LNCaP clone FGC (cell line): ENCODE measurements around the gene RAB27A.

Experiments
- DNase-seq: peaks from one replicate; pipeline ENCODE4 v3.0.0-alpha.2; 2011; ENCODE audit warnings: low read depth
- H3K4me3 ChIP-seq: 2 replicates; pipeline ENCODE4 v1.5.1; 2011; ENCODE audit warnings: mild to moderate bottlenecking, low read depth, low read length, control low read depth
- CTCF ChIP-seq: IDR thresholded peaks from 2 replicates; pipeline ENCODE4 v1.5.1; 2012; ENCODE audit warnings: mild to moderate bottlenecking; ENCODE audit not compliant: control insufficient read depth, insufficient read depth; ENCODE audit errors: extremely low read depth

RAB27A gene

GRCh38 chr15:55270291-55270690 lies 19.3 kb downstream of the RAB27A start:
- DNase-seq = no peak
- H3K4me3 ChIP-seq = no peak overlapping the region
- no peak for TF ChIP-seq CTCF

- TF ChIP-seq CTCF = no peak
- DNase-seq = no peak
Observed at GRCh38 chr15:55268176-55268695, 21.4 kb downstream of the RAB27A start.

GRCh38 chr15:55267401-55268175 lies 22.0 kb downstream of the RAB27A start:
- H3K4me3 ChIP-seq = no peak overlapping the region
- TF ChIP-seq CTCF = no peak
- DNase-seq = no peak

More at GRCh38 chr15:55268176-55268695, 21.4 kb downstream of the RAB27A start:
- no peak overlapping the region for H3K4me3 ChIP-seq

- H3K4me3 ChIP-seq = no peak overlapping the region
- no peak for DNase-seq
- no peak for TF ChIP-seq CTCF
Observed at GRCh38 chr15:55266547-55266946, 23.1 kb downstream of the RAB27A start.

- DNase-seq = no peak
- no peak for TF ChIP-seq CTCF
- no peak overlapping the region for H3K4me3 ChIP-seq
Observed at GRCh38 chr15:55260562-55261131, 29.0 kb downstream of the RAB27A start.

GRCh38 chr15:55257938-55258337 lies 31.7 kb downstream of the RAB27A start:
- no peak overlapping the region for H3K4me3 ChIP-seq
- TF ChIP-seq CTCF = no peak
- DNase-seq = no peak
